ENCODE data around the gene TMEM63C.
A peak's percentile ranks its signal among the peaks of the same experiment; 100 is the strongest.
"Not testable (repeated sequence)": the region's sequence is repeated elsewhere in the genome, so short reads cannot be mapped to it uniquely, and the experiment has no call there.

TMEM63C gene

DNA sequence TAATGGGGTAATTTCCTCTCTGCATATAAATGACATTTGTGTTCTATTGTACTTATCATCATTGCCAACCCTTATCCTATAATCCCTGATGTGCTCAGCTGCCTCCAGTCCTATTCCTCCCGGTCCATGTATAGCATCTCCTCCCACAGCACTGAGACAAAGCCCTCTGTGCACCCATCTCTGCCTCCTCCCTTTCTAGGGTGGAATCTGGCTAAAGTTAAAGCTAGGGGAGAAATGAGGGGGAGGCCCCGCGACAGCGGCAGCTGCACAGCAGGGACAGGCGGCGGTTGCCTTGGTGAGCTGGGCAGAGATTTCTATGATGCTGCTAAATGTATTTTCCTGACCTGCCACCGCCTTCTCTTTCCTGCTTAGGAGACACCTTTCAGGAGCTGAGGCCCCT lies 27.2 kb upstream of the TMEM63C start:
- DNase-seq (ENCODE audit: low spot score) = no peak

DNA sequence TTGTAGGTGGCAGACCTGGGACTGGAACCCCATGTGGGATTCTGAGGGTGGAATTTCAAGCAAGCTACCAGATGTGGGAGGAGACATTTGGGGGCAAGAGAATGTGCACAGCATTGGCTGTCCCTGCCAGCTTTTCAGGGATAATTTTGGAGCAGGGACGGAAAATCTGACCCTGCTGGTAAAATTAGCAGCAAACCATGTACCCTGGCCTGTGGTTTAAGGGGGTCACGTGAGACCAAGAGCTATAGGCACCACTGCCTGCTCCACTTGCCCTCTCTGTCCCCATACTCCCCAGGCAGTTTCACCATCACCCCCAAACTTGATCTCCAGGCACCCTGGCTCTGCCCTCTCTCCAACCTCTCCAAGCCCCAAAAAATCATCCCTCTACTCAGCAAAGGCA lies 26.5 kb upstream of the TMEM63C start:
- DNase-seq (ENCODE audit: low spot score) = no peak

DNA sequence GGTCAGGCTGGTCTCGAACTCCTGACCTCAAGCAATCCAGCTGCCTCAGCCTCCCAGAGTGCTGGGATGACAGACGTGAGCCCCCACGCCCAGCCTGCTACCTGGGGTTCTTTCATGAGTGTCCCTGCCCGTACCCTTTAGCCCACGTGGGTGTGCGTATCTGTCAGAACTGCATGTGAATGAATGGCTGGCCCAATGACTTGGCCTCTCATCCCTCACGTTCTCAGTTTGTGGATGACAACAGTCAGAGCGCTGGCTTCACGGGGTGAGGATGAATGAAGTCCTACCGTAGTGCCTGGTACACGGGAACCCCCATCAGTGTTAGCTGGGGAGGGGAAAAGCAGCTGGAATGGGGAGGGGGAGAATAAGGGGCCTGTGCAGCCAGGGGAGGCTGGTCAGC lies 23.9 kb upstream of the TMEM63C start:
- DNase-seq (ENCODE audit: low spot score) = no peak

DNA sequence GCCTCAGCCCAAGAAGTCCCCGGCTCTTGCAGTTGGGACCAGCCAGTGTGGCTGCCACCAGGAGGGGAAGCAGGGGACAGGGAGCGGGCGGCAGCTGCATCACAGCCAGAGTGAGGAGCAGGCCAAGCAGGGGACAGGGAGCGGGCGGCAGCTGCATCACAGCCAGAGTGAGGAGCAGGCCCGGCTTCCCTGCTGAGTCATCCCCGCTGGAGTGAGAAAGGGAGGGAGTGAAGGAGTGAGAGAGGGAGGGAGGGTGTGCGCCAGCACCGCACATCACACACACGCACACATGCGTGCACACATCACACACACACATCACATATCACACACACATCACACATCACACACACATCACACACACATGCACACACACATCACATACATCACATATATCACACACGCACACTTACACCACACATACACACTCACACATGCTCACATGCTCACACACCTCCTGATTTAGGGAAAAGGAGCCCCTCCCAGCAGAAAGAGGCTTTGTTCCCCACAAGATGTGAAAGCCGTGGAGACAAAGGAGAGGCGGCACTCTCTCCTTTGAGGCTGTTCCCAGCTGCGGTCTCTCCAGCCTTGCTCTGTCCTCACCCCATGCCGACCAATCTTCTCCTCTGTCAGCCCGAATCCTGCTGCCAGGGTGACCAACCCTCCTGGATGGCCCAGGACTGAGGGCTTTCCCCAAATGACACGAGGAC lies 23.3 kb upstream of the TMEM63C start:
- DNase-seq (ENCODE audit: low spot score) = no peak

DNA sequence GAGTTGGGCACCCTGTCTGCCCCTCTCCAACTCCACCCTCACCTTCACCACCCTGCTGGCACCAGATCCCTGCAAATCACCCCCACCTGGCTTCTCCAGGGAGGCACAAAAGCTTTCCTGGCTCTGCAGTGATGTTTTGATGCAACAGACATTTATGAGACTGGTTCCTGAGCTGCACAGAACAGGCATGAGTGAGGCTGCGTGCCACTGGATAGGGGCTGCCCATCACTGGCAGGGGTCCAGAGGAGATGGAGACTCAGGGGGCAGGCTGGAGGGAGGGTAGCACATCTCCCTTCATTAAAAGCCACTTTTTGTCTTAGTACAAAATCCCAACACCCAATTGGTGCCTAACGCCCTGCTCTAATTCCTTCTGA lies 22.7 kb upstream of the TMEM63C start:
- DNase-seq (ENCODE audit: low spot score) = no peak

DNA sequence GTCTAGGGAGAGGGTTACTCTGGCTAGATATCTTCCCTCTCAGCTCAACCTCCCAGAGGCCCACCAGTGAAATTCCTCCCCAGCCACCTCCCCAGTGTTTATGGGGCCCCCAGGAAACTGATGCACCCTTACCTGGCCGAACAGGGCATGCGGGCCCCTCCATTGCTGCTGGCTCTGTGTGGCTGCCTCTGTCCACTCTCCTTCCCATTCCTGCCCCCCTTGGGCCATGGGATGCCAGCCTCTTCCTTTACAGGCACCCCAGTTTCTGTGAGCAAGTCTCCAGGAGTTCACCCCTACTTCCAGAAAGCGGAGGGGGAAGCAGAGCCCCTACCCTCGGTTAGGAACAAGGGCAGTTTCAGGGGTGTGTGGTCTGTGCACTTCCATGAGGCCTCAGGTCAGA lies 20.6 kb upstream of the TMEM63C start:
- no peak for DNase-seq (ENCODE audit: low spot score)

DNA sequence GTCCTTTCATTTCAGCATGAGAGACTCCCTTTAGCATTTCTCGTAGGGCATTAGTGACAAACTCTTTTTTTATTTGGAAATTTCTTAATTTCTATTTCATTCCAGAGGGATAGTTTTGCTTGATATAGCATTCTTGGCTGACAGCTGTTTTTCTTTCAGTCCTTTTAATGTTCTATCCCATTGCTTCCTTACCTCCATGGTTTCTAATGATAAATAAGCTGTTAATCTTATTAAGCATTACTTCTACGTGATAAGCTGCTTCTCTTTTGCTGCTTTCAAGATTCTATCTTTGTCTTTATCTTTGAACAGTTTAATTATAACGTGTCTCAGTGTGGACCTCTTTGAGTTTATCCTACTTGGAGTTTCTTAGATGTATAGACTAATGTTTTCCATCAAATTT lies 11.6 kb upstream of the TMEM63C start:
- no peak for DNase-seq (ENCODE audit: low spot score)

DNA sequence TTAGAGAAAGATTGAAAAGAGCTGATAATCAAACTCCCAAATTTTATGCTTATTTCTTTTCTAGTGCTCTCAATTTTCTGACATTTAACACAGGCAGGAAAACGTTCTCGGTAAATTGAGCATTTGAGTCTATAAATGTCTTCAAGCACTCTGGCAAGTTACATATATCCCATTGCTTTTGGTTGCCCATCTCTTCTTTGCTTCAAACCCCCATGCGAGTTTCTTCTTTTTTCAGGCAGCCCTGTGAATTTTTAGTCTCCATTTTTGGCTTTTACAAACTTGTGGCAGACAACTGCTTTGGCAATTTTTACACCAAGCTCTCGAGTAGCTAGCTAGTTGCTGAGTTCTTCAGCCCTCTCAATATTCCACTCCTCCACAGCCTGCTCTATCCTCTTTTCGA lies 8.7 kb upstream of the TMEM63C start:
- no peak for DNase-seq (ENCODE audit: low spot score)

DNA sequence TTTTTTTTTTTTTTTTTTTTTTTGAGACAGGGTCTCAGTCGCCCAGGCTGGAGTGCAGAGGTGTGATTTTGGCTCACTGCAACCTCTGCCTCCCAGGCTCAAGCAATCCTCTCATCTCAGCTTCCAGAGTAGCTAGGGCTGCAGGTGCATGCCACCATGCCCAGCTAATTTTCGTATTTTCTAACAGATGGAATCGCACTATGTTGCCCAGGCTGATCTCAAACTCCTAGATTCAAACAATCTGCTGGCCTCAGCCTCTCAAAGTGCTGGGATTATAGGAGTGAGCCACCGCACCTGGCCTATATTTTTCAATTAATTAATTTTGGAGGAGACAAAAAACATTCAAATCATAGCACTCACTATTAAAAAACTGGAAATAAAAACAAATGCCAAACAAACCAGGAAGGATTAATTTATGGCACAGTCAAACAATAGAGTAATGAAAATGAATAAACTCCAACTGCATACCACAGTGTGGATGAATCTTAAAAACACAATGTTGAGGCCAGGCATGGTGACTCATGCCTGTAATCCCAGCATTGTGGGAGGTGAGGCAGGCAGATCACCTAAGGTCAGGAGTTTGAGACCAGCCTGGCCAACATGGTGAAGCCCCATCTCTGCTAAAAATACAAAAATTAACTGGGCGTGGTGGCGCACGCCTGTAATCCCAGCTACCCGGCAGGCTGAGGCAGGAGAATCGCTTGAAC lies 7.5 kb upstream of the TMEM63C start:
- DNase-seq (ENCODE audit: low spot score) = not testable (repeated sequence)

DNA sequence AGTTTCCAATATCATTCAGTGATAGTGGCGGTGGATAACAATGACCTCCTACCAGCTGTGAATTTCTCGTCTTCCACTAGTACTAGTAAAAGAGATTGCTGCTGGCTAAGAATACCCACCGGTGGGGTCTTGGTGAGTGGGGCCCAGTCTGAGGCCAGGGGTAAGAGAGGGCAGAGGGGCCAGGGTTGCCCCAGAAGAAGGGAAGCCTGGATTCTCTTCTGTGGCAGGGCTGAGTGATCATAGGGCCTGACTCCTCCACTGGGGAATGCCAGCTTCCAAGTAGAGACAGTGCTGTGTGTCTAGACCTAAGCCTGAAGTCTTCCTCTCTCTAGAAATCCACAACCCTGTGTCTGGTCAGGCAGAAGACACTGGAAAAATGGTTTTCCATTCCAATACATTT lies 5.8 kb upstream of the TMEM63C start:
- DNase-seq (ENCODE audit: low spot score) = no peak

DNA sequence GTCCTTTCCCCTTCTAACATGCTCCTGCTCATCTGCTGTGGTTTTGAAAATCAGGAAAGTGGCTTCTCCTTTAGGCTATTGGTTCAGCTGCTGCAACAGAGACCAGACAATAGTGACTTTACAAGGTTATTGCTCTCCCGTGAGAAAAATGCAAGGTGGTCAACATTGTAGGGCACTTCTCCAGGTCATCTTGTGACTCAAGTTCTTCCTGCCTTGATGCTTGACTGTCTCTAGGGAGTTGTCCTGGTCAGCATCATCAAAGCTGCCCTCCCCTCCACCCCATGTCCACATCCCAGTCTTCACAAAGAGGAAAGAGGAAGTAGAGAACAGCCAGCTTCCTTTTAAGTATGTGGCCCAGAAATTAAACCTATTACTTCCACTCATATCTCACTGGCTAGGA lies 3.9 kb upstream of the TMEM63C start:
- DNase-seq (ENCODE audit: low spot score) = no peak

DNA sequence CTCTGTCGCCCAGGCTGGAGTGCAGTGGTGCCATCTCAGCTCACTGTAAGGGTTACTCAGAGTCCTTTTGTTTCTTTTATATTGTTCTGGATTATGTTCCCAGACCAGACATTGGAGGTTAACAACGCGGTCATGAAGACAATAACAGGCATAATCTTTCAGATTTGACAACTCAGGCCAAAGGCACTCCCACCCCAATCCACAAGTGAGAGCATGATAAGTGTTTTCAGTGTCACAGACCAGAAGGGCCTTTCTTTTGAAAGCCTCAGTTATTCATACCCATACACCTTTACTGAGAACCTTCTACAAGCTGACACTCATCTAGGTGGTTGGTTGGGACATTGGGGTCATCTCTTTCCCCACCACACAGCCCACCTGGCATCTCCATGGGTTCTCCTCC lies 2.9 kb upstream of the TMEM63C start:
- DNase-seq (ENCODE audit: low spot score) = no peak

DNA sequence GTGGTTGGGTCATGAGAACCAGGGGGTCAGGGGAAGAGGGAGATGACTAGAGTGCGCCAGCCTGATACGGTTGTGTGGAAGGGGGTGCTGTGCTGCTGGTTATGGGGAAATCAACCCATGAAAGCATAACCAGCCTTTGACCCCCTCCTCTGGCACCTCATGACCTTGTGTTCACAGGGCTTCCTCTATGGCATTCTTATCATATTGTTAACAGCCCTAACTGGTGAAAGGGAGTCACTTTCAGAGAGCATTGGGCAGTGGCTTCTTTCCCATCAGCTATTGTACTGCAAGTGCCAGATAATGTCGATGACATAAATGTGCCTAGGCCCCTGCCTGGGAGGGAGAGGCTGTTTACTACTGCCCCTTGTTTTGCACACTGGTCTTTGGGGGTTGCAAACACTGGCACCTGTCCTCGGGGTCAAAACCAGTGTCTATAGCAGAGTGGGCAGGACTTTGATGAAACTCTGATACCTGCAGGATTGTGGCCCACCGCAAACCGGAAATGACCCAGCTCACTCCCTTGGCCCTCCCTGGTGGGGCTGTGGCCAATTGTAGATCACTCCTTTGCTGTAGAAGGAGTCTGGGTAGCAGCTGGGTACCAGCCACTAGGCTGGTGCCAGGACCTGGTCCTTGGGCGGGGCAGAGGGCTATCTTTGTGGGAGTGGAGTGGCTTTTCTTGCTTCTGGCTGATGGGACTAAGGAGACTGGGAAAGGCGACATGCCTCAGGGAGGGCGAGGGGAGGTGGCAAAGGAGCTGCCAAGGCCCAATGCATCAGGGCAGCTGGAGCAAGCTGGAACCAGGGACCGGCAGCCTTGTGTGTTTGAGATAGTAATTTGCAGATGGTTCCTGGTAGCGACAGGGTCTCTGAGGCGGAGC lies 634 bp upstream of the TMEM63C start:
- DNase-seq (ENCODE audit: low spot score) = no peak

DNA sequence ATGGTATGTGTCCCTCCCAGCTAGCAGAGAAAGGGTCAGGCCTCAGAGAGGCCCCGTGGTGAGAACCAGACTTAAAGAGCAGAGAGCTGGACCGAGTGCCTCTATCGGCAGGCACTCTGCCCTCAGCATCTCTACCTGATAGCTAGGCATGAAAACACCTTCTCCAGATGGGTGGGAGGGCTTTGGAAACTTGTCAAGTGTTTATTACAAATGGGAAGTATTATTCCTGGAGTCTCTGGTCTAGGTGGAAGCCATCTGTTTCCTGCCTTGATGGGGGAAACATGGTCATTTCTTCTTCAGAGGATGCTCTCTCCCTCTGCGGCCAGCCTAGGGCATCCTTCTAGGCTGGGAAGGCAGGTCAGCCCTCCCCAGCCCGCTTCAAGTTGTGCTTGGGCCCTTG lies 2.3 kb downstream of the TMEM63C start:
- DNase-seq (ENCODE audit: low spot score) = no peak

DNA sequence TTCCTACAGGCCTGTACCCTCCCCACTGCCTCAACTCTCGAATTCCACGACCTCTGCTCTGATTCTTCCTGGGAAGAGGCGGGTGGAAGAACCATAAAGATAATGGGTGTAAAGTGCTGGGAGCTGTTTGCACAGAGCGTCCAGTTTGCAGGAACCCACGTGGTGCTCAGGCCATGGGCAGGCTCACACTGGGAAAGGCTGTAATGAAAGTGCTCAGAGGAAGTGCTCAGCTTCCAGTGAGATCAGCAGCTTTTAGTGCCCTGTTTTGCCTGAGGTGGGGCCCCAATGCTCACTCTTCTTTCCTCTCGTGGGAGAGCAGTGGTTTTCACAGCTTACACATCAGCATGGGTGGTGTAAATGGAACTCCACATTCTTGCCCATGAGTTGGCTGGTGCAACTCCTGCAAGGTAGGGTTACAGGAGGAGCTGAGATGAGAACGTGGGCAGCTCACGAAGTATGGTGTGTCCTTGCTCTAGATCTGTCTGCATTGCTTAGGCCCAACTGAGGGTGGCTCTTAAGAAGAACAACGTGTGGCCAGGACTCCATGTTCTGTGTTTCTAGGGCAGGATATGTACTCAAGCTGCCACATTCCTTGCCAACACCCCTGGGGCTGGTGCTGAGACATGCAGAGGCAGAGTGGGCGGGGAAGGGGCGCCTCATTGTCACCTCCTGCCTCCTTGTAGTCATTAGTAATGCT lies 2.9 kb downstream of the TMEM63C start:
- DNase-seq (ENCODE audit: low spot score) = peak; percentile 20

DNA sequence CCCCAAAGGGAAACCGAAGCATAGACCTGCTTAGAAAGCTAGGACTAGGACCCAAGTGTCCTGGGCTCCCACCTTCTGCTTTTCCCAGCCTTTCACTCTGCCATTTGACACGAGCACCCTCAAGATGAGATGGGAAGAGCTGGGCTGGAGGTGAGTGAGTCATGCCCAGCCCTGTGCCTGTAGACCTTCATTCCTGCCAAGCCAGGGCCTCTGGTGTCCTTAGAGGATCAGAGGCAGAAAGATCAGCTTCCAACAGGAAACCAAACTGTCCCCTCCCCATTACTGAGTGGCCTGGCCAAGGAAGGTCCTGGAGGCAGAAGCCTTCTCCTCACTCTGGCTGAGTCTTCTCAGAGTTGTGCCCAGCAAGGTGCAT lies 3.5 kb downstream of the TMEM63C start:
- no peak for DNase-seq (ENCODE audit: low spot score)

DNA sequence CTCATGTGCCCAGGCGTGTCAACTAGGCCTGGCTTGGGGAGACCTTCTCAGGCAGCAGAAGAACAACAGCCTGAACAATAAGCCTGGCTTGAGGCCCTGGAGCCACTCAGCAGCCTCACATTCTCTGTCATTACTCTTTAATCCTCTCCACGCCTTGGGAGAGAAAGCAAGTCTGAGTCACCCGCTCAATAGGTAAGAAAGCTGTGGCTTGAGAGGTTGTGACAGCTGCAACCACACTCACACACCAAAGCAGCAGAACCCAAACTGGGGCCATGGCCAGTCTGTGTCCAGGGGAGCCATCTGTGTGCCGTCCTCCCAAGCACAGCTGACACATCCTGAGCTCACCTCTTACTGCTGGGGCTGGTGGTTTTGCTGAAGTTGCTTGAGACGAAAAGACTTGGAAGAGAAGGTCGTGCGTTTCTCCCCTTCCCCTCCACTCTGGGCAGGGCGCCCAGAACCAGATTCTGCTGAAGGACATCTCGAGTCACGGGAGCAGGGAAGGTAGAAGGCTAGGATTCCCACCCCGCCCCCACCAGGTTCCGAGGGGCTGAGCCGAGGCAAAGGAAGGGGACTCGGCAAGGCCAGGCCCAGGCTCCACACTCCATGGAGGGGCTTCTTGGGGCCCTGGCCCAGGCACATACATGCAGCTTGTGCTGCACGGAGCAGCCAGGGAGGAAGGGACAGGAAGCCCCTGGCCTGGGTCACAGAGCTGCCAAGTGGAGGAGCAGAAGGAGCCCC lies 5.5 kb downstream of the TMEM63C start:
- DNase-seq (ENCODE audit: low spot score) = no peak

DNA sequence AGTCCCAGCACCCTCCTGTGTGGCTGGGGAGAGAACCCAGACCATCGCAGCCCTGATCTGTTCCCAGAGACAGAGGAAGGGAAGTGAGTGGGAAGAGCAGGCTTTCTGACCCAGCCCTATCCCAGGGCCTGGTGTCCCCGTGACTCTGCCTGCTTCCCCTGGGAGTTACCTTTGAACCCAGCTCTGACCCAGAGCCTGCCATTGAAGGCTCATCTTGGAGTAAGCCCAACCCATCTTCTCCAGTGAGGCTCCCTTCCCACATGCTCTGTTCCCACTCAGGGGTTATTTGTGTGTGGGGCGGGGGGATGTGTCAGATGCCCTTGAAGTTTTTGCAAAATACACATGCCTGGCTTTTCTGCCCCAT lies 6.0 kb downstream of the TMEM63C start:
- DNase-seq (ENCODE audit: low spot score) = no peak

DNA sequence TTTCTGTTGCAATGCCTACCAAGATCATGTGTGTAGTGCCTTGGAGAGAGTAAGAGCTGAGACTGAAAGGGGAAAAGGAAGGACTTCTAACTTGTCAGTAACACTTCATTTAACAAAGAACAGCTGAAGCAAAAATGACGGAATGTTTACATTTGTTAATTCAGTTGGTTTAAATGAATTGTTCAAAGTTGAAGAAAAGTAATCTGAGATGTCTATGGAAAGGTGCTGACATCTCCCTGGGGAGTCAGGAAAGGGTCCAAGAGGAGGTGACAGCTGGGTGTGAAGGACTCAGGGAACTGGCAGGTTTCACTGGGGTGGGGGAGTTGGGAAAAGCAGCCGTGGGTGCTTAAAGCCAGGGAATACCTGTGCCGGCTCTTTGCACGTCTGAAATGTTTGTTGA lies 7.9 kb downstream of the TMEM63C start:
- DNase-seq (ENCODE audit: low spot score) = no peak

DNA sequence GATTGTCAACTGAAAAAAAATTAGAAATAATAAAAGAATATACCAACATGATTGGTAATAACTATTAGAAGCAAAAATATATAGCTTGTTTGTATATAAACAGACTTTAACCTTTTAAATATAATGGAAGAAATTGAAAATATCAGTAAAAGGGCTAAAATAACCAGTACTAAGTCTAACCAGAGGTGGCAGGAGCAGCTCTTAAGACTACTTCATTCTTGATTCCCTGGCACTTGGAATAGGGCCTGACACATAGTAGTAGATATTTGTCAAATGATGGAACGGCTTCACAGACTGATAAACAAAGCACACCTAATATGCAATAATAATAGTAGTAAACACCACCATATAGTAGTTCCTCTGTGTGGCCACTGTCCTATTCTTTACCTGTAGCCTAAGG lies 9.4 kb downstream of the TMEM63C start:
- no peak for DNase-seq (ENCODE audit: low spot score)

DNA sequence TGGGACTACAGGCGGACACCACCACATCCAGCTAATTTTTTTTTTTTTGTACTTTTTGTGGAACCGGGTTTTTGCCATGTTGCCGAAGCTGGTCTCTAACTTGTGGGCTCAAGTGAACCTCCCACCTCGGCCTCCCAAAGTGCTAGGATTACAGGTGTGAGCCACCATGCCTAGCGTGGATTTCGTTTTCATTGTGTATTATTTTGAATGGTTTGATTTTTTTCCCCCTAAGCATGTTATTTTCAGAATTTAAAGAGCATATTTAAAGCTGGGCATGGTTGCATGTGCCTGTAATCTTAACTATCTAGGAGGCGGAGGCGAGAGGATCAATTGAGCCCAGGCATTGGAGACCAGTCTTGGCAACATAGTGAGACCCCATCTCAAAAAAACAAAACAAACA lies 13.1 kb downstream of the TMEM63C start:
- no peak for DNase-seq (ENCODE audit: low spot score)

DNA sequence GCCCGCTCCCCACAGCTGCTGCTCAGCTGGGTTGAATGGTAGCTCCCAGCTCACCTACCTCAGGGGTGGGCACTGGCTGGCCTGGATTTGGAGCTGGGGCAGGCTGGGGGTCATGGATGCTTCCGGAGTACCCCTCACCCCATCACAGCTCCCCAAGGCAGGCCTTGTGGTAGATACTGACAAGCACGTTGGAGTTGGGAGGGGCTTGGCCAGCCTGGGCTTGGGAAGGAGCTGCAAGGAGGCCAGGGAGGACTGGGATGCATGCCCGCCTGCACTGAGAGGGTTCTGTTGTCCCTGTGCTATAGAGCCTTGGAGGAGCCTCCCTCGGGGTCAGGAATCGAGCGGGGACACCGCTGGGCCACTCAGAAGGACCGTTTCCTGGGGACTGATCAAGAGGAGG lies 14.2 kb downstream of the TMEM63C start:
- DNase-seq (ENCODE audit: low spot score) = no peak
